ENCODE data around the gene MCC.
A peak's percentile ranks its signal among the peaks of the same experiment; 100 is the strongest.
"Not testable (repeated sequence)": the region's sequence is repeated elsewhere in the genome, so short reads cannot be mapped to it uniquely, and the experiment has no call there.

MCC gene

GRCh38 chr5:113489299-113489698, 1.0 kb upstream of the MCC start:
- no peak for FAIRE-seq

GRCh38 chr5:113488645-113489184, 462 bp upstream of the MCC start:
- no peak for FAIRE-seq

GRCh38 chr5:113487416-113487780, 855 bp downstream of the MCC start:
- FAIRE-seq = no peak

- no peak for FAIRE-seq
Observed at GRCh38 chr5:113480243-113480642, 8.0 kb downstream of the MCC start.

- FAIRE-seq = no peak
Observed at GRCh38 chr5:113478691-113479090, 9.6 kb downstream of the MCC start.

GRCh38 chr5:113474100-113474728, 14.0 kb downstream of the MCC start:
- FAIRE-seq = no peak

GRCh38 chr5:113463032-113463431, 25.2 kb downstream of the MCC start:
- FAIRE-seq = no peak

GRCh38 chr5:113457106-113457505, 31.1 kb downstream of the MCC start:
- FAIRE-seq = not testable (repeated sequence)

GRCh38 chr5:113452941-113453340, 35.3 kb downstream of the MCC start:
- no peak for FAIRE-seq

- FAIRE-seq = no peak
Observed at GRCh38 chr5:113451797-113452196, 36.5 kb downstream of the MCC start.

- no peak for FAIRE-seq
Observed at GRCh38 chr5:113450929-113451328, 37.3 kb downstream of the MCC start.

- no peak for FAIRE-seq
Observed at GRCh38 chr5:113450462-113450861, 37.8 kb downstream of the MCC start.

GRCh38 chr5:113448252-113448651, 40.0 kb downstream of the MCC start:
- FAIRE-seq = peak; percentile 96

GRCh38 chr5:113447498-113448050, 40.7 kb downstream of the MCC start:
- FAIRE-seq = peak; percentile 45

GRCh38 chr5:113446358-113446927, 41.8 kb downstream of the MCC start:
- FAIRE-seq = no peak

- no peak for FAIRE-seq
Observed at GRCh38 chr5:113437111-113437510, 51.1 kb downstream of the MCC start.

- FAIRE-seq = no peak
Observed at GRCh38 chr5:113435575-113435974, 52.7 kb downstream of the MCC start.

GRCh38 chr5:113434889-113435288, 53.4 kb downstream of the MCC start, which contains the start of gene TSSK1B:
Gene TSSK1B (minus strand): TSS chr5:113434989. CDS start chr5:113434839, 150 bp downstream.
- no peak for FAIRE-seq

GRCh38 chr5:113433862-113434612, 54.2 kb downstream of the MCC start:
- no peak for FAIRE-seq

GRCh38 chr5:113433071-113433470, 55.2 kb downstream of the MCC start:
- no peak for FAIRE-seq

- no peak for FAIRE-seq
Observed at GRCh38 chr5:113427871-113428574, 60.2 kb downstream of the MCC start.

GRCh38 chr5:113425909-113426308, 62.3 kb downstream of the MCC start:
- no peak for FAIRE-seq

GRCh38 chr5:113421693-113422092, 66.6 kb downstream of the MCC start:
- FAIRE-seq = no peak
